BLaER1 treated with 17β-estradiol and CSF1 and Interleukin-3, amounts not matched to agents 10 nM and 100 nM (cell line): Measurements from ENCODE around the gene TRIM71.
"Not testable (repeated sequence)": the region's sequence is repeated elsewhere in the genome, so short reads cannot be mapped to it uniquely, and the experiment has no call there.

Experiments used
- H3K27ac ChIP-seq, 11 experiments: shearing (Covaris generic); formaldehyde crosslinking; 2 replicates each; pipeline ENCODE4 v1.8.1; 2022
- H3K27me3 ChIP-seq, 11 experiments: shearing (Covaris generic); formaldehyde crosslinking; 2 replicates each; pipeline ENCODE4 v1.8.1; 2022
- H3K36me3 ChIP-seq, 11 experiments: shearing (Covaris generic); formaldehyde crosslinking; 2 replicates each; pipeline ENCODE4 v1.8.1; 2022
- H3K4me1 ChIP-seq, 10 experiments: shearing (Covaris generic); formaldehyde crosslinking; 2 replicates each; pipeline ENCODE4 v1.8.1; 2022
- H3K4me2 ChIP-seq, 11 experiments: shearing (Covaris generic); formaldehyde crosslinking; 2 replicates each; pipeline ENCODE4 v1.8.1; 2022
- H3K4me3 ChIP-seq, 10 experiments: shearing (Covaris generic); formaldehyde crosslinking; 2 replicates each; pipeline ENCODE4 v1.8.1; 2022
- H3K9ac ChIP-seq, 11 experiments: shearing (Covaris generic); formaldehyde crosslinking; 2 replicates each; pipeline ENCODE4 v1.8.1; 2022
- H3K9me3 ChIP-seq, 11 experiments: shearing (Covaris generic); formaldehyde crosslinking; replicated peaks in 1 of 11; 2 replicates each; pipeline ENCODE4 v1.8.1; 2022
- H4K20me1 ChIP-seq, 11 experiments: shearing (Covaris generic); formaldehyde crosslinking; 2 replicates each; pipeline ENCODE4 v1.8.1; 2022
- Cebpa-rat ChIP-seq, 11 experiments: shearing (Covaris generic); IDR thresholded peaks; 2 replicates each; pipeline ENCODE4 v1.8.1; 2022

The TRIM71 gene

GRCh38 chr3:32937331-32937730 is 119.5 kb downstream of the TRIM71 start:
- Histone ChIP-seq H4K20me1 (no peaks in the 10 kb centered on the region), H3K9me3 (peaks cover 0 to 5% (median 0%) of the 10 kb centered on the region in 11 experiments; a peak in 3 of 22 replicates), H3K4me3 (no peak overlapping the region), H3K4me2 (peak overlapping the region in 3 of 11 experiments; percentile 1 to 34 (median 6); a peak in 3 of 22 replicates), H3K4me1 (peaks cover 0 to 9% (median 4%) of the 10 kb centered on the region in 10 experiments; a peak in 4 of 20 replicates), H3K36me3 (no peaks in the 10 kb centered on the region), H3K27me3 (no peaks in the 10 kb centered on the region), H3K27ac (no peak overlapping the region), H3K9ac (0 out of 22 replicates have a peak overlapping the region, but pooled peaks of 1 of the 11 experiments have one; percentile 38)
- no peak for TF ChIP-seq Cebpa-rat (IDR thresholded peaks at IDR 0.05)

GRCh38 chr3:32939531-32940284 is 121.9 kb downstream of the TRIM71 start:
- H3K27me3 ChIP-seq, H3K36me3 ChIP-seq, H3K4me2 ChIP-seq, H3K27ac ChIP-seq, H4K20me1 ChIP-seq, H3K9ac ChIP-seq, H3K4me3 ChIP-seq, H3K4me1 ChIP-seq, H3K9me3 ChIP-seq: not testable (repeated sequence)

GRCh38 chr3:32940726-32941125 is 122.9 kb downstream of the TRIM71 start:
- no peaks in the 10 kb centered on the region for H4K20me1 ChIP-seq
- H3K9ac ChIP-seq = no peak overlapping the region
- TF ChIP-seq Cebpa-rat (IDR thresholded peaks at IDR 0.05) = no peak
- no peaks in the 10 kb centered on the region for H3K27me3 ChIP-seq
- H3K4me1 ChIP-seq = peaks cover 0 to 9% (median 4%) of the 10 kb centered on the region in 10 experiments; a peak in 4 of 20 replicates
- H3K4me3 ChIP-seq = no peak overlapping the region
- no peak overlapping the region for H3K27ac ChIP-seq
- H3K9me3 ChIP-seq = peaks cover 0 to 5% (median 0%) of the 10 kb centered on the region in 11 experiments; a peak in 3 of 22 replicates
- H3K36me3 ChIP-seq = no peaks in the 10 kb centered on the region
- no peak overlapping the region for H3K4me2 ChIP-seq

- no peaks in the 10 kb centered on the region for H3K4me1 ChIP-seq
- H3K36me3 ChIP-seq = no peaks in the 10 kb centered on the region
- no peak overlapping the region for H3K4me2 ChIP-seq
- H3K9ac ChIP-seq = no peak overlapping the region
- H4K20me1 ChIP-seq = no peaks in the 10 kb centered on the region
- H3K9me3 ChIP-seq = peaks cover 0 to 5% (median 0%) of the 10 kb centered on the region in 11 experiments; a peak in 2 of 22 replicates
- H3K27ac ChIP-seq = no peak overlapping the region
- H3K27me3 ChIP-seq = no peaks in the 10 kb centered on the region
- H3K4me3 ChIP-seq = no peak overlapping the region
- TF ChIP-seq Cebpa-rat (IDR thresholded peaks at IDR 0.05) = no peak
Observed at GRCh38 chr3:32945136-32945535, 127.3 kb downstream of the TRIM71 start.

- H3K27ac ChIP-seq, H3K9ac ChIP-seq, H3K9me3 ChIP-seq, H3K4me3 ChIP-seq, H3K27me3 ChIP-seq, H3K36me3 ChIP-seq, H4K20me1 ChIP-seq, H3K4me1 ChIP-seq, H3K4me2 ChIP-seq: not testable (repeated sequence)
Observed at GRCh38 chr3:32945598-32945997, 127.8 kb downstream of the TRIM71 start.

GRCh38 chr3:32946973-32947788 is 129.4 kb downstream of the TRIM71 start:
- H3K4me2 ChIP-seq = no peak overlapping the region
- no peak overlapping the region for H3K9ac ChIP-seq
- no peaks in the 10 kb centered on the region for H4K20me1 ChIP-seq
- H3K36me3 ChIP-seq = no peaks in the 10 kb centered on the region
- H3K4me3 ChIP-seq = no peak overlapping the region
- TF ChIP-seq Cebpa-rat (IDR thresholded peaks at IDR 0.05) = no peak
- no peaks in the 10 kb centered on the region for H3K9me3 ChIP-seq
- no peak overlapping the region for H3K27ac ChIP-seq
- no peaks in the 10 kb centered on the region for H3K27me3 ChIP-seq
- H3K4me1 ChIP-seq = peaks cover 0 to 10% (median 4%) of the 10 kb centered on the region in 10 experiments; a peak in 11 of 20 replicates
